Adrenal gland (tissue), 19 donors: ENCODE results near the gene B4GALT6. TPM values are rescaled to one million over a fixed set of nuclear protein-coding genes. Genes with fewer than 3 reads are reported as not detected.
A peak's percentile ranks its signal among the peaks of the same experiment; 100 is the strongest.
"Not testable (repeated sequence)": the region's sequence is repeated elsewhere in the genome, so short reads cannot be mapped to it uniquely, and the experiment has no call there.

ENCODE experiments used
- DNase-seq, 7 donors: peaks; one replicate each; pipeline ENCODE4 v3.0.0-alpha.2; 2019 to 2020
- H3K27ac ChIP-seq, 5 donors: fragments of 200-600 bp; sonication (generic) in 4 of 5; 1 replicate in 3 of 5; 2 replicates in 2 of 5; pipeline versions ENCODE4 v1.5.1 to v1.8.0; 2016 to 2020; ENCODE audit warnings: mild to moderate bottlenecking in 1 of 5
- H3K27me3 ChIP-seq: fragments of 200-600 bp; 2 replicates; pipeline ENCODE4 v1.8.0; 2021
- H3K36me3 ChIP-seq, 2 donors: fragments of 200-600 bp; replicated peaks in 1 of 2; 1 replicate in 1 of 2; 2 replicates in 1 of 2; pipeline versions ENCODE4 v1.5.1 to v1.8.0; 2018 to 2022
- H3K4me1 ChIP-seq, 2 donors: fragments of 200-600 bp; replicated peaks in 1 of 2; 1 replicate in 1 of 2; 2 replicates in 1 of 2; pipeline versions ENCODE4 v1.5.1 to v1.8.0; 2018 to 2021
- H3K4me3 ChIP-seq, 4 donors: fragments of 200-600 bp; sonication (generic) in 3 of 4; one replicate each; pipeline ENCODE4 v1.5.1; 2016 to 2018
- H3K9me3 ChIP-seq, 3 donors: fragments of 200-600 bp; sonication (generic) in 1 of 3; replicated peaks in 1 of 3; 1 replicate in 2 of 3; 2 replicates in 1 of 3; pipeline versions ENCODE4 v1.5.1 to v1.8.0; 2016 to 2021
- POLR2A ChIP-seq, 2 donors: fragments of 450-650 bp; IDR thresholded peaks; one replicate each; pipeline ENCODE4 v1.6.1; 2017; ENCODE audit warnings: antibody characterized with exemption in 2 of 2, mild to moderate bottlenecking in 2 of 2, moderate library complexity in 1 of 2
- WGBS, 4 donors: extraction: QIAGEN DNeasy Blood & Tissue Kit in 2 of 4; methylation state at CpG; one replicate each; pipeline versions ENCODE4 v1.1.5 to v1.1.7; 2013 to 2017; 5-methylcytosine and 5-hydroxymethylcytosine counted together
- intact Hi-C, 2 donors: fragments of 100-400 bp; cut with DNase I; formaldehyde crosslinking; loops; one replicate each; pipeline versions ENCODE4 v1.14.1 to v1.15.0; 2022 to 2023
- long read RNA-seq, 10 donors: library from polyadenylated mRNA in 3 of 10; unstranded in 2 of 10; stranded (forward) in 1 of 10; transcript quantifications; one replicate each; pipeline ENCODE4 v2.0.0 and lab custom pipeline, GENCODE V29; 2021 to 2026
- polyA plus RNA-seq, 3 donors: library from polyadenylated mRNA; stranded (reverse); fragments of 200-250 nt in 2 of 3; fragments of 350-450 nt in 1 of 3; fragmentation: Illumina TruSeq in 1 of 3; extraction: RNeasy Lipid Tissue Mini Kit (QIAGEN cat#74804) in 1 of 3; gene quantifications; one replicate each; pipeline ENCODE4 v1.2.3, GENCODE V29; 2013 to 2014
- total RNA-seq, 9 donors: library from RNA; depleted of rRNA in 4 of 9; stranded (reverse); fragments of >200 nt in 4 of 9; fragments of 120-200 nt in 1 of 9; fragmentation: NEBNext Ultra II Directional in 1 of 9; extraction: Animal tissue kit (Norgen Biotek cat#: 25700) in 1 of 9; gene quantifications; one replicate each; pipeline versions ENCODE4 v1.1.0 to v1.2.4, GENCODE V29; 2013 to 2023
- TF ChIP-seq, protein P1 (sequence below), 6 experiments: fragments of 450-650 bp in 4 of 6; fragments of 200-600 bp in 2 of 6; sonication (generic) in 1 of 6; IDR thresholded peaks; 1 replicate in 5 of 6; 2 replicates in 1 of 6; pipeline versions ENCODE4 v1.5.1 to v1.8.0; 2016 to 2021; ENCODE audit warnings: antibody characterized with exemption in 6 of 6, mild to moderate bottlenecking in 2 of 6, moderate library complexity in 1 of 6
- donor health status: healthy with polysubstance abuse.
- donor health status: Bipolar disorder and iron deficiency.
- donor health status: DM: yes; HTN: yes; CAD: no.
- donor health status: DM: no; HTN: no; CAD: no.
- donor health status: DM: no; HTN: no; CAD: no.
- donor health status: DM: yes; HTN: yes; CAD: no.

B4GALT6 gene, protein sequence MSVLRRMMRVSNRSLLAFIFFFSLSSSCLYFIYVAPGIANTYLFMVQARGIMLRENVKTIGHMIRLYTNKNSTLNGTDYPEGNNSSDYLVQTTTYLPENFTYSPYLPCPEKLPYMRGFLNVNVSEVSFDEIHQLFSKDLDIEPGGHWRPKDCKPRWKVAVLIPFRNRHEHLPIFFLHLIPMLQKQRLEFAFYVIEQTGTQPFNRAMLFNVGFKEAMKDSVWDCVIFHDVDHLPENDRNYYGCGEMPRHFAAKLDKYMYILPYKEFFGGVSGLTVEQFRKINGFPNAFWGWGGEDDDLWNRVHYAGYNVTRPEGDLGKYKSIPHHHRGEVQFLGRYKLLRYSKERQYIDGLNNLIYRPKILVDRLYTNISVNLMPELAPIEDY
- total RNA-seq: 10 to 100 TPM in 8 of 9 donors, 1 to 10 TPM in 1; 6.4 to 71.3 (median 21.9) TPM
- 10 to 100 TPM in 2 of 3 donors, 1 to 10 TPM in 1; 8.6 to 42.7 (median 12.5) TPM for polyA plus RNA-seq
- long read RNA-seq, donor 1, partial matches to known transcripts: 0 of 1 reads
- long read RNA-seq, donor 1, other reads (novel, unspliced or antisense): 0 of 1 reads
- long read RNA-seq, donor 2: 0 reads
- long read RNA-seq, donor 3, partial matches to known transcripts: 0 of 1 reads
- long read RNA-seq, donor 3, other reads (novel, unspliced or antisense): 0 of 1 reads
- long read RNA-seq, donor 4: 0 reads
- long read RNA-seq, donor 5, transcript B4GALT6-202 (9 exons, 3,891 nt): major isoform, 8 of 25 reads
- long read RNA-seq, donor 5, partial matches to known transcripts: 1 of 25 reads
- long read RNA-seq, donor 5, other reads (novel, unspliced or antisense): 16 of 25 reads
- long read RNA-seq, donor 6, partial matches to known transcripts: 2 of 4 reads
- long read RNA-seq, donor 6, other reads (novel, unspliced or antisense): 2 of 4 reads
- long read RNA-seq, donor 7: 0 reads
- long read RNA-seq, donor 8, partial matches to known transcripts: 0 of 1 reads
- long read RNA-seq, donor 8, other reads (novel, unspliced or antisense): 0 of 1 reads
- long read RNA-seq, donor 9: 0 reads
- long read RNA-seq, donor 10, partial matches to known transcripts: 0 of 1 reads
- long read RNA-seq, donor 10, other reads (novel, unspliced or antisense): 0 of 1 reads

DNA sequence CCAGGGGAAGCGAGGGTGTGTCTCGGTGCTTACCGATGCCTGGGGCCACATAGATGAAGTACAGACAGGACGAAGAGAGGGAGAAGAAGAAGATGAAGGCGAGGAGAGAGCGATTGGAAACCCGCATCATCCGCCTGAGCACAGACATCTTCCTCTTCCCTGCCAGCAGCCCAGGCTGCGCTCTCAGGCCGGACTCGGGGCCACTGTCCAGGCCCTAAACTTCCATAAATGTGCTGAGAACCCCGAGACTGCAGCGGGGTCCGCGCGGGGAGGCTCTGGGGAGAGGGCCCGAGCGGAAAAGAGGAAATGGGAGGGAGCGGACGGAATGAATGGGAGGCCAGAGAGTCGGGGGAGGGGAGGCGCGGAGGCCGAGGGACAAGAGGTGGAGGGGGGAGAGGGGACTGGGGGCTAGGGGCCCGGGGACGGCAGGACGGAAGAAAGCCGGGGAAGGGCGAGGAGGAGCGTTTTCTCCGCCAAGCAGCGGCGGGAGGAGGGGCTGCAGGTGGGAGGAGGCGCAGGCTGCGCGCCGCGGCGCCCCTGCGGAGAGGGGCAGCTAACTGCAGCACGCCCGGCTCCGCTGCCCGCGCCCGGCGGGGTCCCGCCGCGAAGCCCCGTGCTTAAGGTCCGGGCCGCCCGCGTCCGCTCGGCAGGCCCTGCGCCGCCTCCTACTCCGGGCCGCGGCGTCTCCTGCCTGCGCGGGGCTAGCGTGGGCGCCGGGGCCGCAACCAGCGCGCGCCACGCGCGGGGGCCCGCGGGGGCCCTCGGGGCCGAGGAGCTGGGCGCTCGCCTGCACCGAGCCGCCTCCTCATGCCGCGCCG lies at the start of gene B4GALT6:
Gene B4GALT6 (minus strand): TSS at position 303 of the 818 bp plus-strand sequence. CDS start 155 bp downstream, at position 148.
- 1 to 3% (median 1%) methylated on average over 20 to 86 of the region's 86 CpGs for WGBS, 4 donors
- DNase-seq: peak in 6 of 7 donors; percentile 30 to 58 (median 52)
- Histone ChIP-seq H3K4me3 (peak within 1 kb of the TSS in 3 of 4 donors; percentile 70 to 83 (median 74)), H3K36me3 (no peaks in the 10 kb centered on the region), H3K9me3 (no peaks in the 10 kb centered on the region), H3K27ac (peak within 1 kb of the TSS; percentile 56 to 92 (median 83)), H3K4me1 (peaks cover 31 to 53% of the 10 kb centered on the region in 2 donors), H3K27me3 (no peaks in the 10 kb centered on the region)
- intact Hi-C loops: no loop called here
- TF ChIP-seq, protein P1, sequence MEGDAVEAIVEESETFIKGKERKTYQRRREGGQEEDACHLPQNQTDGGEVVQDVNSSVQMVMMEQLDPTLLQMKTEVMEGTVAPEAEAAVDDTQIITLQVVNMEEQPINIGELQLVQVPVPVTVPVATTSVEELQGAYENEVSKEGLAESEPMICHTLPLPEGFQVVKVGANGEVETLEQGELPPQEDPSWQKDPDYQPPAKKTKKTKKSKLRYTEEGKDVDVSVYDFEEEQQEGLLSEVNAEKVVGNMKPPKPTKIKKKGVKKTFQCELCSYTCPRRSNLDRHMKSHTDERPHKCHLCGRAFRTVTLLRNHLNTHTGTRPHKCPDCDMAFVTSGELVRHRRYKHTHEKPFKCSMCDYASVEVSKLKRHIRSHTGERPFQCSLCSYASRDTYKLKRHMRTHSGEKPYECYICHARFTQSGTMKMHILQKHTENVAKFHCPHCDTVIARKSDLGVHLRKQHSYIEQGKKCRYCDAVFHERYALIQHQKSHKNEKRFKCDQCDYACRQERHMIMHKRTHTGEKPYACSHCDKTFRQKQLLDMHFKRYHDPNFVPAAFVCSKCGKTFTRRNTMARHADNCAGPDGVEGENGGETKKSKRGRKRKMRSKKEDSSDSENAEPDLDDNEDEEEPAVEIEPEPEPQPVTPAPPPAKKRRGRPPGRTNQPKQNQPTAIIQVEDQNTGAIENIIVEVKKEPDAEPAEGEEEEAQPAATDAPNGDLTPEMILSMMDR (IDR thresholded peaks at IDR 0.05): no peak
- no peak for TF ChIP-seq POLR2A (IDR thresholded peaks at IDR 0.05)

DNA sequence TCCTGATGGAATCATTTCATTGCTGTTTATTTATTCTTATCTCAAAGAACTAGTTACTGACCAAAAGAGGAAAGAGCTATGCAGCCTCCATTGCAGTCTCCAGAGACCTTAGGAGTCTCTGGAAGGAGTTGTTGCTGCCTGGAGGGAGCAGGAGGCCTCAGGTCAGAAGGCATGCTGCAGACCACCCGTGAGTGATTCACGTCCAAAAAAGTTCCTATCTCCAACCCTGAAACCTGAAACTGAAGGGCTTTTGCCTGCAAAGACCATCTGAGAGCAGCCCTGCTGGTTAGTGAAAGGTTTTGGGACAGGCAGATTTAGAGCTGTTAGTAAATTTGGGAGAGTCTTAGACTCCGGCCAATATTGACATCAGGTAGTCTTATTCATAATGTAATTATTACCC lies 47.2 kb upstream of the B4GALT6 start:
- Histone ChIP-seq H3K9me3 (no peaks in the 10 kb centered on the region), H3K27ac (no peak overlapping the region), H3K4me1 (no peaks in the 10 kb centered on the region), H3K27me3 (no peaks in the 10 kb centered on the region), H3K36me3 (no peaks in the 10 kb centered on the region), H3K4me3 (no peak overlapping the region)
- DNase-seq: no peak
- TF ChIP-seq, protein P1 (IDR thresholded peaks at IDR 0.05): no peak
- TF ChIP-seq POLR2A (IDR thresholded peaks at IDR 0.05): no peak
- WGBS, 4 donors: 50 to 71% (median 69%) methylated on average over 3 of the region's 3 CpGs
- intact Hi-C loops: no loop called here

DNA sequence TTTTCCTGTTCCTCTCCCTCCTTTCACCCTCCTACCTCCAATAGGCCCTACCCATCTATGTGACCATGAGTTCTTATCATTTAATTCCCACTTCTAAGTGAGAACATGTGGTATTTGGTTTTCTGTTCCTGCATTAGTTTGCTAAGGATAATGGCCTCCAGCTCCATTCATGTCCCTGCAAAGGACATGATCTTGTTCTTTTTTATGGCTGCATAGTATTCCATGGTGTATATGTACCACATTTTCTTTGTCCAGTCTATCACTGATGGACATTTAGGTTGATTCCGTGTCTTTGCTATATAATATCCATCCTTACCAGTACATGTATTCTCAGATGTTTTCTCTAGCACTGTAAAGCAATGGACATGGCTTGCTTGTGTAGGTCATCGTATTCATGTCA lies 44.8 kb upstream of the B4GALT6 start:
- intact Hi-C loops: loop anchor here in 1 of 2 donors (10.0 kb wide), 1 partner anchor 174 kb away; no protein-coding TSS in a partner anchor
- H3K4me1 ChIP-seq, H3K27ac ChIP-seq, H3K4me3 ChIP-seq, H3K36me3 ChIP-seq, DNase-seq, H3K9me3 ChIP-seq, H3K27me3 ChIP-seq: not testable (repeated sequence)
- WGBS, 4 donors: 86 to 92% (median 91%) methylated on average over 2 of the region's 2 CpGs
